ENCODE data around the gene PDGFRA. TPM values are rescaled to one million over a fixed set of nuclear protein-coding genes. Genes with fewer than 3 reads are reported as not detected.

Gene PDGFRA
- total RNA-seq, 1 experiment from 2014 or later, result 10.8 TPM

GRCh38 chr4:54217642-54218495 is 11.2 kb upstream of the PDGFRA start:
- no peaks in the 10 kb centered on the region for H3K36me3 ChIP-seq (replicated peaks; ENCODE audit: control insufficient read depth, insufficient read depth, low read length)
- peak; percentile 83 for DNase-seq
- H3K27me3 ChIP-seq (ENCODE audit: control insufficient read depth, insufficient read depth, low read length), result peaks cover 29% of the 10 kb centered on the region; the same call in 1 of the 2 replicates
- H3K4me3 ChIP-seq (ENCODE audit: insufficient read depth, low read depth, low read length), result peak overlapping the region; percentile 30

- no peak for DNase-seq
- H3K4me3 ChIP-seq (ENCODE audit: insufficient read depth, low read depth, low read length), result no peak overlapping the region
- no peaks in the 10 kb centered on the region for H3K36me3 ChIP-seq (replicated peaks; ENCODE audit: control insufficient read depth, insufficient read depth, low read length)
- H3K27me3 ChIP-seq (ENCODE audit: control insufficient read depth, insufficient read depth, low read length), result peaks cover 38% of the 10 kb centered on the region; the same call in 1 of the 2 replicates
Measured at GRCh38 chr4:54218736-54219135, 10.4 kb upstream of the PDGFRA start.

- Histone ChIP-seq H3K36me3 (replicated peaks; ENCODE audit: control insufficient read depth, insufficient read depth, low read length) (no peaks in the 10 kb centered on the region), H3K27me3 (ENCODE audit: control insufficient read depth, insufficient read depth, low read length) (peaks cover 81% of the 10 kb centered on the region), H3K4me3 (ENCODE audit: insufficient read depth, low read depth, low read length) (peak overlapping the region; percentile 17)
- DNase-seq, result peak; percentile 22
Measured at GRCh38 chr4:54224996-54225597, 4.0 kb upstream of the PDGFRA start.

GRCh38 chr4:54225598-54226403 is 3.3 kb upstream of the PDGFRA start:
- no peaks in the 10 kb centered on the region for H3K36me3 ChIP-seq (replicated peaks; ENCODE audit: control insufficient read depth, insufficient read depth, low read length)
- H3K27me3 ChIP-seq (ENCODE audit: control insufficient read depth, insufficient read depth, low read length), result peaks cover 88% of the 10 kb centered on the region
- H3K4me3 ChIP-seq (ENCODE audit: insufficient read depth, low read depth, low read length), result peak overlapping the region; percentile 45
- DNase-seq, result peak; percentile 75

- peak; percentile 76 for DNase-seq
- Histone ChIP-seq H3K4me3 (ENCODE audit: insufficient read depth, low read depth, low read length) (peak overlapping the region; percentile 45), H3K36me3 (replicated peaks; ENCODE audit: control insufficient read depth, insufficient read depth, low read length) (no peaks in the 10 kb centered on the region), H3K27me3 (ENCODE audit: control insufficient read depth, insufficient read depth, low read length) (peaks cover 92% of the 10 kb centered on the region)
Measured at GRCh38 chr4:54226404-54227255, 2.5 kb upstream of the PDGFRA start.

GRCh38 chr4:54227256-54228055 is 1.6 kb upstream of the PDGFRA start:
- Histone ChIP-seq H3K4me3 (ENCODE audit: insufficient read depth, low read depth, low read length) (peak overlapping the region; percentile 45), H3K36me3 (replicated peaks; ENCODE audit: control insufficient read depth, insufficient read depth, low read length) (no peaks in the 10 kb centered on the region), H3K27me3 (ENCODE audit: control insufficient read depth, insufficient read depth, low read length) (peaks cover 92% of the 10 kb centered on the region)
- peak; percentile 71 for DNase-seq

- Histone ChIP-seq H3K27me3 (ENCODE audit: control insufficient read depth, insufficient read depth, low read length) (peaks cover 89% of the 10 kb centered on the region), H3K36me3 (replicated peaks; ENCODE audit: control insufficient read depth, insufficient read depth, low read length) (no peaks in the 10 kb centered on the region)
- DNase-seq, result peak; percentile 92
Measured at GRCh38 chr4:54228056-54228527, 1.0 kb upstream of the PDGFRA start.

GRCh38 chr4:54228546-54228945 is 547 bp upstream of the PDGFRA start:
- peak; percentile 26 for DNase-seq
- peaks cover 87% of the 10 kb centered on the region for H3K27me3 ChIP-seq (ENCODE audit: control insufficient read depth, insufficient read depth, low read length)
- 0 out of 2 replicates have a peak overlapping the region, but pooled peaks have one; percentile 0 for H3K4me3 ChIP-seq (ENCODE audit: insufficient read depth, low read depth, low read length)
- H3K36me3 ChIP-seq (replicated peaks; ENCODE audit: control insufficient read depth, insufficient read depth, low read length), result no peaks in the 10 kb centered on the region

More at GRCh38 chr4:54228056-54228527, 1.0 kb upstream of the PDGFRA start:
- peak overlapping the region; percentile 45 for H3K4me3 ChIP-seq (ENCODE audit: insufficient read depth, low read depth, low read length)

DNA sequence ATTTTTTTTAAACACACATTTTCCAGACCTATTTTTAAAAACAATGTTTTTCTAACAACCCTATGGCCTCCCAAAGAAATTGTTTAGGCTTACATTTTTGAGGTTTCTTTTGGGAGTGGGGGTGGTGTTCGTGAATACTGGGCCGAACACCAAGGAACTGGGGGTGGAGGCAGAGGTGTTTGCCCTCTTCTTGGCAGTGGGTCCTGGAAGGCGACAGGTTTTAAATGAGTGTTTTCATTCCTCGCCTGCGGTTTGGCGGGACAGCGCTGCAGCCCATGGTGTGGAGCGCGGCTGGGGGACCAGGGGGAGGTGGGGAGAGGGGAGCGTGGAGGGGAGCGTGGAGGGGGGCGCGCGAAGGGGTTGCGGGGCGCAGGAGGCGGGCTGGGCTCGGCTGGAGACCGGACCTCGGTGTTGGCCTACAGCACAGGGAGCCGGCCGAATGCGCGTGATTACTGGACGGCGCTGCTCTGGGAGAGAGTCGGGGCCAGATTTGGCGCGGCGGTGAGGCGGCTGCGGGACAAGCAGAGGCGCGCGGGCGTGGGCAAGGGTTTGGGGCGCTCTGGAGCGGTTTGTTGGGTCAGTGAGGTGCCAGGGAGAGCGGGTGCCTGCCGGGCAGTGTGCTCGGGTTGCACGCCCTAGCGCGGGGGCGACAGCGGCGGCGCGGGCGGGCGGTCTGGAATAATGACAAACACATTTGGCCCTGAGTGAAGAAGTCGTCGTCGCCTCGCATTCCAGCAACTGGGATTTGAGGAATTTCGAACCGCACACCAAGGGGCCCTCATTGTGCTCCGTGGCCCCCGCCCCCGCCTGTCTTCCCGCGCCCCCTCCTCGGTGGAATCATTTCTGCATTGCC is 764 bp downstream of the PDGFRA start:
- peak overlapping the region; percentile 39 for H3K4me3 ChIP-seq (ENCODE audit: insufficient read depth, low read depth, low read length)
- H3K27me3 ChIP-seq (ENCODE audit: control insufficient read depth, insufficient read depth, low read length), result peaks cover 81% of the 10 kb centered on the region
- DNase-seq, result peak; percentile 72
- no peaks in the 10 kb centered on the region for H3K36me3 ChIP-seq (replicated peaks; ENCODE audit: control insufficient read depth, insufficient read depth, low read length)

- DNase-seq, result peak; percentile 75
- peaks cover 72% of the 10 kb centered on the region for H3K27me3 ChIP-seq (ENCODE audit: control insufficient read depth, insufficient read depth, low read length)
- peak overlapping the region; percentile 39 for H3K4me3 ChIP-seq (ENCODE audit: insufficient read depth, low read depth, low read length)
- H3K36me3 ChIP-seq (replicated peaks; ENCODE audit: control insufficient read depth, insufficient read depth, low read length), result no peaks in the 10 kb centered on the region
Measured at GRCh38 chr4:54230484-54231418, 1.7 kb downstream of the PDGFRA start.

DNA sequence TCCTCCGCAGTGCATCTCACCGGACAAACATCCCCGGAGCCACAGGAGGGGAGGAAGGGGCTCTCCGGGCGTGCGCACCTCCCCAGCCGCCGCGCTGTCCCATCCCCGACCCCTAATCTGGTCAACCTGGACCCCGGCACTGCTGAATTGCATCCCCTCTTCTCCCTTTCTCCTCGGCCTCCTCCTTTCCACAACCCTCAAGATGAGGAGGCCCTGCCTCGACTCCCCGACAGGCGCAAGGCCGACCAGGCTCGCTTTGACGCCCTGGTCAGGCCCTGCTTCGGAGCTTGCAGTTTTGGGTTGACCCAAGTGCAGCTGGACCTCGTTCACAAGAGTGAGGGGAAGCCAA is 2.3 kb downstream of the PDGFRA start:
- H3K36me3 ChIP-seq (replicated peaks; ENCODE audit: control insufficient read depth, insufficient read depth, low read length), result no peaks in the 10 kb centered on the region
- H3K4me3 ChIP-seq (ENCODE audit: insufficient read depth, low read depth, low read length), result peak overlapping the region; percentile 39
- H3K27me3 ChIP-seq (ENCODE audit: control insufficient read depth, insufficient read depth, low read length), result peaks cover 65% of the 10 kb centered on the region
- peak; percentile 70 for DNase-seq

Data from H7 (cell line).